ENCODE measurements around the gene CDS2. TPM values are rescaled to one million over a fixed set of nuclear protein-coding genes. Genes with fewer than 3 reads are reported as not detected.

The CDS2 gene
- total and polyA plus RNA-seq, 11 donors = 22.5 to 105 (median 83.1) TPM

DNA sequence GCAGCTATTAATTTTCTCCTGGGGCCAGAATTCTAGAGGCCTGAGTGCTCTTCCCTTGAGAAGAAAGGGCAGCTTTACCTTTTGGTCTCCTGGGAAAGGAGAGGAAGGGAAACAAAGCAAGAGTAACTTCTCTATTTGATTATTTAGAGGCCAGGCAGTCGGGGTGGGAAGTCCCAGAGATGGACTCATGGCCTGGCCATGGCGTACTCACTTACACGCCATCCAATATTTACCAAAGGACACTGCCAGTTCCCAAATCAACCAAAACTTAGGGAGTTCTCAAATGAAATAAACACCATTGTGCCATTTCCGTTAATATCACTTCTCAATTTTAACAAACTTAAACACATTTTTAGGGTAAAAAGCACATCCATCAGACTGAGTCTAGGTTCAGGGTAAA is 76.6 kb downstream of the CDS2 start:
- Histone ChIP-seq H3K27ac (peak overlapping the region in 4 of 12 donors; percentile 23 to 55 (median 42)), H3K9me3 (no peaks in the 10 kb centered on the region), H3K27me3 (no peaks in the 10 kb centered on the region), H3K36me3 (peaks cover 0 to 29% (median 8%) of the 10 kb centered on the region in 9 donors), H3K4me1 (peaks cover 0 to 32% (median 4%) of the 10 kb centered on the region in 12 donors), H3K4me3 (no peak overlapping the region)
- TF ChIP-seq, protein P1, sequence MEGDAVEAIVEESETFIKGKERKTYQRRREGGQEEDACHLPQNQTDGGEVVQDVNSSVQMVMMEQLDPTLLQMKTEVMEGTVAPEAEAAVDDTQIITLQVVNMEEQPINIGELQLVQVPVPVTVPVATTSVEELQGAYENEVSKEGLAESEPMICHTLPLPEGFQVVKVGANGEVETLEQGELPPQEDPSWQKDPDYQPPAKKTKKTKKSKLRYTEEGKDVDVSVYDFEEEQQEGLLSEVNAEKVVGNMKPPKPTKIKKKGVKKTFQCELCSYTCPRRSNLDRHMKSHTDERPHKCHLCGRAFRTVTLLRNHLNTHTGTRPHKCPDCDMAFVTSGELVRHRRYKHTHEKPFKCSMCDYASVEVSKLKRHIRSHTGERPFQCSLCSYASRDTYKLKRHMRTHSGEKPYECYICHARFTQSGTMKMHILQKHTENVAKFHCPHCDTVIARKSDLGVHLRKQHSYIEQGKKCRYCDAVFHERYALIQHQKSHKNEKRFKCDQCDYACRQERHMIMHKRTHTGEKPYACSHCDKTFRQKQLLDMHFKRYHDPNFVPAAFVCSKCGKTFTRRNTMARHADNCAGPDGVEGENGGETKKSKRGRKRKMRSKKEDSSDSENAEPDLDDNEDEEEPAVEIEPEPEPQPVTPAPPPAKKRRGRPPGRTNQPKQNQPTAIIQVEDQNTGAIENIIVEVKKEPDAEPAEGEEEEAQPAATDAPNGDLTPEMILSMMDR (IDR thresholded peaks at IDR 0.05) = no peak
- TF ChIP-seq POLR2A (IDR thresholded peaks at IDR 0.05) = no peak
- DNase-seq = no peak
- 84 to 87% (median 85%) methylated on average over 4 of the region's 4 CpGs for WGBS, 4 donors
- intact Hi-C loops (cut with DNase I) = no loop called here
- no peak for ATAC-seq

DNA sequence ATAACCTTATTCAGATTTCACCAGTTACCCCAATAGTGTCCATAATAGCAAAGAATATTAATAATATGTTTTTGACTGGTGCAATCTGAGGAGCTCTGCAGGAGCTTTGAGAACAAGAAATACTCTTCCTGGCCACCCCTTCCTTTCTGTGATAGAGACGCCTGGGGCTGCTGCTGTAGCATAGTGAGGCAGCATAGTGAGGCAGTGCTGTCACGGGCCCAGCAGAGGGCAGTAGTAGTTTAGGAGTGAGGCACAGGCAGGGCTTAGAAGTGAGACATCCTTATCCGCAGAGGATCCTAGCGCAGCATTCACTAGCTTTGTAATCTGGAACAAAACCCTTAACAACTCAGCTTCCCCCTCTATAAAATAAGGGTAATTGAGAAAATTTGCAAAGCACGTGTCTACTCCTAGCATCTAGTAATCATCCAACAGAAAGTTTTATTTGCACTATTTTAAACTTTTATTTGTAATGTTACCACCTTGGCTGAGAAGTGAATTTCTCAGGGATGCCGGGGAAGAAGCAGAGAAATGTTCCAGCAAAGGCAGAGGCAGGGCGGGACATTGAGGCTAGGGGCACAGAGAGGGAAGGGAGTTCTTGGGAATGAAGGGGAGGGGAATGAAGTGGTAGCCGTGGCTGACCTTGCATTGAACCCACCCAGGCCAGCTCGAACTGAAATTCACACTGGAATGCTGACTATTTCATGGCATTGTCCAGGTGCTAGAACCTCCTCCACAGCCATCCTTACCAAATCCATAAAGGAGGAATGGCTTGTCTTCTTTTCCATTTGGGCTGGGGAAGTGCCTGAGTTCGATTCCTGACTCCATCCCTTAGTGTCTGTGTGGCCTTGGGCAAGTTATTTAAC is 78.8 kb downstream of the CDS2 start:
- no peak overlapping the region for H3K27ac ChIP-seq
- H3K4me3 ChIP-seq = no peak overlapping the region
- peaks cover 0 to 24% (median 0%) of the 10 kb centered on the region in 12 donors for H3K4me1 ChIP-seq
- H3K27me3 ChIP-seq = no peaks in the 10 kb centered on the region
- ATAC-seq = peak; percentile 59 to 92 (median 88)
- intact Hi-C loops (cut with DNase I) = loop anchor here in 8 of 10 donors (1.0 to 5.0 kb wide), 4 partner anchors 241 to 243 kb away; no protein-coding TSS in a partner anchor
- TF ChIP-seq, protein P1 (IDR thresholded peaks at IDR 0.05) = peak; percentile 75 to 93 (median 86)
- no peak for TF ChIP-seq POLR2A (IDR thresholded peaks at IDR 0.05)
- 33 to 37% (median 36%) methylated on average over 10 of the region's 10 CpGs for WGBS, 4 donors
- DNase-seq = peak; percentile 55 to 77 (median 73)
- no peaks in the 10 kb centered on the region for H3K9me3 ChIP-seq
- peaks cover 0 to 26% (median 3%) of the 10 kb centered on the region in 9 donors for H3K36me3 ChIP-seq

DNA sequence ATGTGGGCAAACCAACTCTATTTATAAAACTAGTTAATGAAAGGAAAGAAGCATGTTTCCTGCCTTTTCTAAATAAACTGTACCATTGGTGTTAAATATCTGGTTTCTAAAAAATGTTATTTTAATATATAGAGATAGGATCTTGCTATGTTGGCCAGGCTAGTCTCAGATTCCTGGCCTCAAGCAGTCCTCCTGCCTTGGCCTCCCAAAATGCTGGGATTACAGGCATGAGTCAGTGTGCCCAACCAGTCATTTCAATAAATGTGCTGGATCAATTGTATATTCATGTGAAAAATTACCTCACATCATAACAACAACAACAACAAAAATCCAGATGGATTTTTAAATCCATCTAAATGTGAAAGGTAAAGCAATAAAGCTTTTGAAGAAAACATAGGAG is 80.3 kb downstream of the CDS2 start:
- TF ChIP-seq POLR2A (IDR thresholded peaks at IDR 0.05) = no peak
- TF ChIP-seq, protein P1 (IDR thresholded peaks at IDR 0.05) = no peak
- ATAC-seq (no peak), DNase-seq (no peak)
- H3K4me1 ChIP-seq = peaks cover 0 to 23% (median 0%) of the 10 kb centered on the region in 12 donors
- H3K36me3 ChIP-seq = peaks cover 0 to 27% (median 6%) of the 10 kb centered on the region in 9 donors
- H3K27ac ChIP-seq = no peak overlapping the region
- H3K4me3 ChIP-seq = no peak overlapping the region
- no peaks in the 10 kb centered on the region for H3K27me3 ChIP-seq
- no peaks in the 10 kb centered on the region for H3K9me3 ChIP-seq
- intact Hi-C loops (cut with DNase I) = loop anchor here in 5 of 10 donors (2.0 to 5.0 kb wide), 2 partner anchors 240 kb away; no protein-coding TSS in a partner anchor
